ENCODE measurements around the gene WWC1.

DNA sequence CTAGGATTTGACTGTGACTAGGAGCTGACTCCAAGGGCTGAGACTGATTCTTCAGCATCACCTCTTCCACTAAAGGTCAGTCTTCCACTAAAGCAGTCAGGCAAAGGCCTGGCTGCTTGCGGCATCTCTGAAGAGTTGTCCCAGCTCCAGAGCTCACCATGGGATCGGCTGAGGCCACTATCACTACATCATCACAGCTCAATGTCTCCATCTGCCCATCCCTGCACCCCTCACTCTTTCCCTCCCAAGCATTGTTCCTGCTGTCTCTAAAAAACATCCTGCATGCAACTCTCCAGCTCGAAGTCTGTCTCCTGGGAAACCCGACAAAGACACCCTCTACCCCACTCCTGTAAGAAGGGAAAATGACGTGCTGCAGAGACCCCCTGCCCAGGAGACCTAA is 15.5 kb upstream of the WWC1 start:
- TF ChIP-seq, protein P1, sequence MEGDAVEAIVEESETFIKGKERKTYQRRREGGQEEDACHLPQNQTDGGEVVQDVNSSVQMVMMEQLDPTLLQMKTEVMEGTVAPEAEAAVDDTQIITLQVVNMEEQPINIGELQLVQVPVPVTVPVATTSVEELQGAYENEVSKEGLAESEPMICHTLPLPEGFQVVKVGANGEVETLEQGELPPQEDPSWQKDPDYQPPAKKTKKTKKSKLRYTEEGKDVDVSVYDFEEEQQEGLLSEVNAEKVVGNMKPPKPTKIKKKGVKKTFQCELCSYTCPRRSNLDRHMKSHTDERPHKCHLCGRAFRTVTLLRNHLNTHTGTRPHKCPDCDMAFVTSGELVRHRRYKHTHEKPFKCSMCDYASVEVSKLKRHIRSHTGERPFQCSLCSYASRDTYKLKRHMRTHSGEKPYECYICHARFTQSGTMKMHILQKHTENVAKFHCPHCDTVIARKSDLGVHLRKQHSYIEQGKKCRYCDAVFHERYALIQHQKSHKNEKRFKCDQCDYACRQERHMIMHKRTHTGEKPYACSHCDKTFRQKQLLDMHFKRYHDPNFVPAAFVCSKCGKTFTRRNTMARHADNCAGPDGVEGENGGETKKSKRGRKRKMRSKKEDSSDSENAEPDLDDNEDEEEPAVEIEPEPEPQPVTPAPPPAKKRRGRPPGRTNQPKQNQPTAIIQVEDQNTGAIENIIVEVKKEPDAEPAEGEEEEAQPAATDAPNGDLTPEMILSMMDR (IDR thresholded peaks at IDR 0.05; ENCODE audit: low read length): no peak
- TF ChIP-seq EZH2 (IDR thresholded peaks at IDR 0.05; ENCODE audit: borderline replicate concordance, low read length): no peak
